Measurements from ENCODE around the gene TBCK. TPM values are rescaled to one million over a fixed set of nuclear protein-coding genes. Genes with fewer than 3 reads are reported as not detected.
"Not testable (repeated sequence)": the region's sequence is repeated elsewhere in the genome, so short reads cannot be mapped to it uniquely, and the experiment has no call there.

TBCK gene
- total RNA-seq, 1 experiment from 2014 or later = 18.1 TPM

GRCh38 chr4:106321814-106322213, 5.8 kb upstream of the TBCK start:
- not testable (repeated sequence) for DNase-seq (ENCODE audit: low spot score)

GRCh38 chr4:106321168-106321567, 5.2 kb upstream of the TBCK start:
- not testable (repeated sequence) for DNase-seq (ENCODE audit: low spot score)

GRCh38 chr4:106320235-106320634, 4.2 kb upstream of the TBCK start:
- no peak for DNase-seq (ENCODE audit: low spot score)

GRCh38 chr4:106318511-106318910, 2.5 kb upstream of the TBCK start:
- DNase-seq (ENCODE audit: low spot score) = no peak

GRCh38 chr4:106317815-106318214, 1.8 kb upstream of the TBCK start:
- DNase-seq (ENCODE audit: low spot score) = no peak

- no peak for DNase-seq (ENCODE audit: low spot score)
Observed at GRCh38 chr4:106316773-106317409, 882 bp upstream of the TBCK start.

- peak; percentile 35 for DNase-seq (ENCODE audit: low spot score)
Observed at GRCh38 chr4:106315476-106315967, 487 bp downstream of the TBCK start.

- DNase-seq (ENCODE audit: low spot score) = no peak
Observed at GRCh38 chr4:106314960-106315359, 1.0 kb downstream of the TBCK start.

GRCh38 chr4:106312997-106313522, 2.9 kb downstream of the TBCK start:
- no peak for DNase-seq (ENCODE audit: low spot score)

GRCh38 chr4:106312377-106312776, 3.6 kb downstream of the TBCK start:
- no peak for DNase-seq (ENCODE audit: low spot score)

- no peak for DNase-seq (ENCODE audit: low spot score)
Observed at GRCh38 chr4:106306561-106306960, 9.4 kb downstream of the TBCK start.

GRCh38 chr4:106305435-106306055, 10.5 kb downstream of the TBCK start:
- no peak for DNase-seq (ENCODE audit: low spot score)

GRCh38 chr4:106304632-106305031, 11.4 kb downstream of the TBCK start:
- DNase-seq (ENCODE audit: low spot score) = no peak

GRCh38 chr4:106303548-106304281, 12.3 kb downstream of the TBCK start:
- DNase-seq (ENCODE audit: low spot score) = no peak

GRCh38 chr4:106302062-106302438, 14.0 kb downstream of the TBCK start:
- no peak for DNase-seq (ENCODE audit: low spot score)

GRCh38 chr4:106301393-106302061, 14.5 kb downstream of the TBCK start:
- no peak for DNase-seq (ENCODE audit: low spot score)

GRCh38 chr4:106299977-106300376, 16.0 kb downstream of the TBCK start:
- no peak for DNase-seq (ENCODE audit: low spot score)

- no peak for DNase-seq (ENCODE audit: low spot score)
Observed at GRCh38 chr4:106297245-106298035, 18.6 kb downstream of the TBCK start.

- no peak for DNase-seq (ENCODE audit: low spot score)
Observed at GRCh38 chr4:106294062-106294461, 21.9 kb downstream of the TBCK start.

- no peak for DNase-seq (ENCODE audit: low spot score)
Observed at GRCh38 chr4:106291678-106292077, 24.3 kb downstream of the TBCK start.

GRCh38 chr4:106289737-106290136, 26.3 kb downstream of the TBCK start:
- DNase-seq (ENCODE audit: low spot score) = no peak
